GM21367 (cell line): ENCODE measurements around the gene CDH12.
"Not testable (repeated sequence)": the region's sequence is repeated elsewhere in the genome, so short reads cannot be mapped to it uniquely, and the experiment has no call there.

Experiments
- ATAC-seq: cut with Tn5 transposase; IDR thresholded peaks from one replicate; pipeline ENCODE4 v1.9.1; 2021; ENCODE audit not compliant: unreplicated experiment

CDH12 gene

GRCh38 chr5:22774214-22774613 lies 78.9 kb downstream of the CDH12 start:
- ATAC-seq, result not testable (repeated sequence)

DNA sequence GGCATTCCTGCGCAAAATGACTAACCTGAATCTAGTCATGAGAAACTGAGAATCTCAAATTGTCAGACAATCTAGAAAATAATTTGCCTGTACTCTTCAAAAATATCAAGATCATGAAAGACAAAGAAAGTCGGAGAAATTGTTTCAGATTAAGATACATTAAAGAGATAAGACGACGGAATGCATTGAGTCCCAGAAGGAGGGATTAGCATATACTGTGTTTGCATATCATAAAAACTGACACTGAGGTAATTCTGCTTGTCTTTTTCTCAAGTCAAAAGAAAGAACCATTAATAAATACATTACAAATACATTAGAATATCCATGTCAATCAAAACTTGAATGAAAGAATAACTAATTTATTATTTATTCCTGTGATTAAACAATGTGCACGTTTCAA lies 88.4 kb downstream of the CDH12 start:
- ATAC-seq, result no peak

DNA sequence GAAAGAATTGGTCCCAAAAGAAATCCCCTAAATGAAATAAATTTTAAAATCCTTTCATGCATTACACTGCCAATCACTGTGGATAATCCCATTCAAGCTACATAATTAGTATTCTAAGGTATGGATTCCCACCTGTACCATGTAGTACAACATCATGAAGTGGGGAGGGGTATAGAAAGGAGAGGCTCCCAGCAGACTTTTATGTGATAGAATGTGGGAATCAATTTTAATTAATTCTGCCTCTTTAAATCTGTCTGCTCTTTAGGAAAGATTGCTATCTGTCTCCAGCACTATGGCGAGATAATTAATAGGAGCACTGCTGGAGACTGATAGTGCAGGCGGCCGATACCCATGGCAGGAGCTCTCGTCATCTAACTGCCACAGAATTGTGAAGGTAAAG lies 95.4 kb downstream of the CDH12 start:
- ATAC-seq, result no peak

DNA sequence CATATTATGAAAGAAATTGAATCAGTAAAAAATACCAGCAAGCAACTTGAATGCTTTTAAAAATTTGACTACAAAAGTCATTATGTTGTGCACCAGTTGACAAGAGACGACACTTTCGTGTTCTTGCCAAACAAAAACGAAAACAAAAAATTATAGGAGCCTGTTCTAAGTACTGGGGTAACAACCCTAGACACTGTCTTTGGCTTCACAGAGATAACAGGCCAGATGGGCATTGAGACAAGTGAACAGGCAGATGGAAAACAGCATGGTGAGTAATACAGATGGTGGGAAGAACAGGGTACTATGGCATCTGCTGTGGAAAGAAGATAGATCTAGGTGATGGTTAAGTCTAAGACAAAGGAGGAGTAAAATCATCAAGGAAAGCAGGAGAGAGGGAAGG lies 99.0 kb downstream of the CDH12 start:
- no peak for ATAC-seq

GRCh38 chr5:22751536-22751935 lies 101.6 kb downstream of the CDH12 start:
- ATAC-seq, result no peak

- ATAC-seq, result no peak
Observed at GRCh38 chr5:22736443-22737003, 116.6 kb downstream of the CDH12 start.

GRCh38 chr5:22734907-22735306 lies 118.2 kb downstream of the CDH12 start:
- no peak for ATAC-seq

- no peak for ATAC-seq
Observed at GRCh38 chr5:22728610-22729009, 124.5 kb downstream of the CDH12 start.

- no peak for ATAC-seq
Observed at GRCh38 chr5:22722491-22722890, 130.7 kb downstream of the CDH12 start.

DNA sequence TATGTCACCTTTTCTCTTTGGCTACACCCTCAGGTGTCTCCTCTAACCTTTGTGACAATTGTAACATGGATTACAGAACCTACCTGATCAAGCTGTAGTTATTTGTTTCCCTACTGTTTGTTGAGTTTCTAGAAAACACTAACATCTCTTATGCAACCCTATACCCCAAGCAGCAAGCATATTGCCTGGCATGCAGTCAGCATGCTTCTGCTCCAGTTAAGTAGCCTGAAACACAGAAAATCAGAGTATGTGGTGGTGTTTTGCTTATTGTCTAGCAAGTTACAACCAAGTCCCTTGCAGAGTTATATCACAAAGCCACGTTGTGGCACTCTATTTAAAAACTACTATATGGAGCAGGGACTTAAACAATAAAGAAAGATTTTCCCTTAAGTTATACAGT lies 131.1 kb downstream of the CDH12 start:
- ATAC-seq, result no peak

GRCh38 chr5:22719842-22720241 lies 133.3 kb downstream of the CDH12 start:
- no peak for ATAC-seq

- no peak for ATAC-seq
Observed at GRCh38 chr5:22710660-22711059, 142.5 kb downstream of the CDH12 start.

GRCh38 chr5:22709743-22710142 lies 143.4 kb downstream of the CDH12 start:
- ATAC-seq, result no peak

DNA sequence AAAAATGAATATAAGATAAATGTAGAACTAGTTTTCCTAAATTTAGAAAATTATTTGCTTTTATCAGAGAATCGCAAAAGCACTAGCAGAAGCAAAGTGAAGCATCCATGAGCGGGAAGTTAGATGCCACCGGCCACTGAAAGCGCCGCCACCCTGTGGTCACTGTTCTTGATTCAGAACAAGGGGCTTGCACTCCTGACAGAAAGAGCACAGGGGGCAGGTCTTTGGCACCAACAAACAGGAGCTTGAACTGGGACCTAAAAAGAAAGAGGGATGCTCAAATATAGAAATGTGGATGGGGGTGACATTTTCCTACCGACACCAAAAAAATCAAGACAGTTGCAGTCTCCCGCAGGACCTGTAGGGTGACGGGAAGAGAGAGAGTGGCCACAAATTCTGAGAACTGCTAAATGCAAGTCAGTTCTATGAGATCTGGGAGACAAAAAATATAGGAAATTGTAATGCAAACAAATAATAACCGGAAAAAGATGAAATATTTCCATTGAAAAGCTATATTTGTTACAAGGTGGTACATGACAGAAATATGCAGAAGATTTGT lies 144.3 kb downstream of the CDH12 start:
- ATAC-seq, result no peak

DNA sequence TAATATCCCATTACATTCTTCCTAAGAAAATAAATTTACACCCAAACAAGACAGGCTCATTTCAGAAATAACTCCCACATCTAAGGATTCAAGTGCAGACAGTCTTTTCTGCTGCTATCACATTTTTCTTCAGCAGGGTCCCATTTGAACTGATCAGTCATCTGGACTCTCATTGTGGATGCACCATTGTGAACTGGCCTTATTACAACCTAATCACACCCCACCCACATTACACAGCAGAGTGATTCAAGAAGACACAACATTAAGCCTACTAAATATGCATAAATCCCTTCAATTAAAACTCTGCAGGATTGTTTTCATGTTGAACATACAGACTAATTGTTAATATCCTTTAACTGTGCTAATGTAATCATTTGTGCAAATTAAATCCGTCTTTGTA lies 146.2 kb downstream of the CDH12 start:
- ATAC-seq, result no peak

- ATAC-seq, result no peak
Observed at GRCh38 chr5:22699319-22699718, 153.8 kb downstream of the CDH12 start.

- no peak for ATAC-seq
Observed at GRCh38 chr5:22693121-22693520, 160.0 kb downstream of the CDH12 start.

- no peak for ATAC-seq
Observed at GRCh38 chr5:22683050-22683449, 170.1 kb downstream of the CDH12 start.

GRCh38 chr5:22678886-22679285 lies 174.3 kb downstream of the CDH12 start:
- no peak for ATAC-seq

- ATAC-seq, result no peak
Observed at GRCh38 chr5:22673131-22673530, 180.0 kb downstream of the CDH12 start.

DNA sequence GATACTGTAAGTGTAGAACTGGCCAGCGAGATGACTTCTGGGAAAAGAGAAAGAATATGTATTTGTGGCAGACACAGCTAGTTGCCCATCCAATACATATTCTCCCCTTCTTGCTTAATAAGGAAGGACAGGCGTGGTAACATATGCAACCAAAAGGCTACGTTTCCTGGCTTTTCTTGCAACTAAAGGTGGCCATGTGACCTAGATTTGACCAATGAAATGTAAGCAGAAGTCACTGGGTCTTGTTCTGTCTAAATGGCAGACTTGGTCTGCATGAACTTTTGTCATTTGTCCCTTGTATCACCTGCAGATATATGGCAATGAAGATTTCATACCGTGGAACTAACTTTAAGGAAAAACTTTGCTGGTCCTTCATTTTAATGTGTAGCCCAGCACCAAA lies 183.8 kb downstream of the CDH12 start:
- no peak for ATAC-seq

DNA sequence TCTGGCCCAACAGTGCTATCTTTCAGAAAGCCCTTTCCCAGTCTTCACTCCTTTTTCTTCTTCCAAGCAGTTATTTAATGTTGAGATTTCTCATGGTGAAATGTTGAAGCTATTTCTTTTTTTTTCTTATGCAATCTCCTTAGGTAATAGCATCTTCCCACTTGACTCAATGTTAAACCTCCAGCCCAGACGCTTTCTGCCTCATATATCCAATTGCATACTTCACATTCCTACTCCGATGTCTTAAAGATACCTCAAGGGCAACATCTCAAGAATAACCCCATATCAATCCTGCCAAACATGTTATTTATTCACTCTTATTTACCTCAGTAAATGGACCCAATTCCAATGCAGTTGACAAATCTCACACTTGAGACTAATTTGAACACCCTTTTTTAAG lies 187.3 kb downstream of the CDH12 start:
- ATAC-seq, result no peak

- ATAC-seq, result no peak
Observed at GRCh38 chr5:22663134-22663533, 190.0 kb downstream of the CDH12 start.
